Heart left ventricle (tissue), 16 donors: ENCODE measurements around the gene AKIP1. TPM values are rescaled to one million over a fixed set of nuclear protein-coding genes. Genes with fewer than 3 reads are reported as not detected.
"Not testable (repeated sequence)": the region's sequence is repeated elsewhere in the genome, so short reads cannot be mapped to it uniquely, and the experiment has no call there.

Experiments used
- ATAC-seq, 4 donors: fragments of 200-7000 bp; cut with Tn5 transposase; one replicate each; pipeline ENCODE4 v1.9.1; 2020 to 2022; ENCODE audit warnings: moderate library complexity in 4 of 4, mild to moderate bottlenecking in 3 of 4, moderate number of reproducible peaks in 1 of 4
- DNase-seq, 5 donors: peaks; one replicate each; pipeline ENCODE4 v3.0.0-alpha.2; 2020
- H3K27ac ChIP-seq, 12 donors: fragments of 200-600 bp; sonication (generic) in 4 of 12; one replicate each; pipeline versions ENCODE4 v1.5.0 to v1.8.0; 2016 to 2022; ENCODE audit warnings: mild to moderate bottlenecking in 2 of 12
- H3K27me3 ChIP-seq, 9 donors: fragments of 200-600 bp; sonication (generic) in 2 of 9; one replicate each; pipeline versions ENCODE4 v1.5.1 to v1.8.0; 2016 to 2022; ENCODE audit warnings: mild to moderate bottlenecking in 3 of 9
- H3K36me3 ChIP-seq, 9 donors: fragments of 200-600 bp; sonication (generic) in 2 of 9; one replicate each; pipeline versions ENCODE4 v1.5.0 to v1.8.0; 2018 to 2022; ENCODE audit warnings: mild to moderate bottlenecking in 2 of 9
- H3K4me1 ChIP-seq, 12 donors: fragments of 200-600 bp; sonication (generic) in 4 of 12; one replicate each; pipeline versions ENCODE4 v1.5.0 to v1.8.0; 2016 to 2022; ENCODE audit warnings: mild to moderate bottlenecking in 3 of 12
- H3K4me3 ChIP-seq, 12 donors: fragments of 200-600 bp; sonication (generic) in 4 of 12; one replicate each; pipeline versions ENCODE4 v1.5.0 to v1.8.0; 2017 to 2022; ENCODE audit warnings: mild to moderate bottlenecking in 9 of 12, moderate library complexity in 4 of 12
- H3K9me3 ChIP-seq, 12 donors: fragments of 200-600 bp; sonication (generic) in 4 of 12; one replicate each; pipeline versions ENCODE4 v1.5.0 to v1.8.0; 2016 to 2022; ENCODE audit warnings: mild to moderate bottlenecking in 1 of 12
- POLR2A ChIP-seq, 2 donors: fragments of 450-650 bp; IDR thresholded peaks; one replicate each; pipeline ENCODE4 v1.6.1; 2017; ENCODE audit warnings: antibody characterized with exemption in 2 of 2, mild to moderate bottlenecking in 2 of 2, moderate library complexity in 2 of 2
- WGBS, 4 donors: extraction: QIAGEN DNeasy Blood & Tissue Kit in 2 of 4; methylation state at CpG; one replicate each; pipeline versions ENCODE4 v1.1.5 to v1.1.7; 2013 to 2018; 5-methylcytosine and 5-hydroxymethylcytosine counted together
- intact Hi-C, 10 donors: fragments of 100-400 bp; cut with DNase I; formaldehyde crosslinking; loops; one replicate each; pipeline versions ENCODE4 v1.11.1 to v1.14.2; 2022
- polyA plus RNA-seq, 2 donors: library from polyadenylated mRNA; stranded (reverse); fragments of 200-250 nt; gene quantifications; one replicate each; pipeline ENCODE4 v1.2.3, GENCODE V29; 2013
- total RNA-seq, 9 donors: library from RNA; depleted of rRNA in 2 of 9; stranded (reverse); fragments of >200 nt in 2 of 9; fragmentation: NEBNext Ultra II Directional in 3 of 9; extraction: Animal tissue kit (Norgen Biotek cat#: 25700) in 3 of 9; gene quantifications; one replicate each; pipeline versions ENCODE4 v1.1.0 to v1.2.4, GENCODE V29; 2016 to 2023
- TF ChIP-seq, protein P1 (sequence below), 12 donors: fragments of 200-600 bp; sonication (generic) in 4 of 12; IDR thresholded peaks; one replicate each; pipeline versions ENCODE4 v1.5.0 to v1.8.0; 2018 to 2022; ENCODE audit warnings: antibody characterized with exemption in 12 of 12, mild to moderate bottlenecking in 5 of 12
- donor health status: ischemic (EF 13 %, LVEDD 7.1; RV severe dilation, severe dysfunction).
- donor health status: healthy with polysubstance abuse.
- donor health status: DM: no; HTN: yes; CAD: no.
- donor health status: DM: no; HTN: no; CAD: no.
- donor health status: ischemic (EF 25% LVEDD 6.9; RV normal size, moderate dysfunction).
- donor health status: ischemic (EF 25% LVEDD 5.7; RV mildly dilated, moderate dysfunction).
- donor health status: healthy.
- donor health status: DM: yes; HTN: yes; CAD: no.
- donor health status: ischemic (EF 35%, LVEDD 5.7; RV mildly dilated, moderate dysfunction).
- donor health status: nonischemic (EF 11% LVEDD 7.7; RV severe dilation, severe dysfunction).
- donor health status: DM: yes; HTN: yes; CAD: no.
- donor health status: PGD.
- donor health status: ischemic (EF 29% LVEDD 5.4; RV normal size, mild dysfunction).
- donor health status: nonischemic (EF 23%, LVEDD 6.1; RV moderate dilation, normal function).

The AKIP1 gene
- total and polyA plus RNA-seq, 11 donors: 17.7 to 39.9 (median 27.4) TPM

- no peaks in the 10 kb centered on the region for H3K36me3 ChIP-seq
- no peak for ATAC-seq
- H3K9me3 ChIP-seq: peaks cover 0 to 5% (median 0%) of the 10 kb centered on the region in 12 donors
- no peak overlapping the region for H3K4me3 ChIP-seq
- 47 to 55% (median 48%) methylated on average over 2 of the region's 2 CpGs for WGBS, 4 donors
- H3K4me1 ChIP-seq: peaks cover 0 to 3% (median 0%) of the 10 kb centered on the region in 12 donors
- H3K27ac ChIP-seq: no peak overlapping the region
- DNase-seq: no peak
- intact Hi-C loops: no loop called here
- no peaks in the 10 kb centered on the region for H3K27me3 ChIP-seq
- no peak for TF ChIP-seq POLR2A (IDR thresholded peaks at IDR 0.05)
- TF ChIP-seq, protein P1, sequence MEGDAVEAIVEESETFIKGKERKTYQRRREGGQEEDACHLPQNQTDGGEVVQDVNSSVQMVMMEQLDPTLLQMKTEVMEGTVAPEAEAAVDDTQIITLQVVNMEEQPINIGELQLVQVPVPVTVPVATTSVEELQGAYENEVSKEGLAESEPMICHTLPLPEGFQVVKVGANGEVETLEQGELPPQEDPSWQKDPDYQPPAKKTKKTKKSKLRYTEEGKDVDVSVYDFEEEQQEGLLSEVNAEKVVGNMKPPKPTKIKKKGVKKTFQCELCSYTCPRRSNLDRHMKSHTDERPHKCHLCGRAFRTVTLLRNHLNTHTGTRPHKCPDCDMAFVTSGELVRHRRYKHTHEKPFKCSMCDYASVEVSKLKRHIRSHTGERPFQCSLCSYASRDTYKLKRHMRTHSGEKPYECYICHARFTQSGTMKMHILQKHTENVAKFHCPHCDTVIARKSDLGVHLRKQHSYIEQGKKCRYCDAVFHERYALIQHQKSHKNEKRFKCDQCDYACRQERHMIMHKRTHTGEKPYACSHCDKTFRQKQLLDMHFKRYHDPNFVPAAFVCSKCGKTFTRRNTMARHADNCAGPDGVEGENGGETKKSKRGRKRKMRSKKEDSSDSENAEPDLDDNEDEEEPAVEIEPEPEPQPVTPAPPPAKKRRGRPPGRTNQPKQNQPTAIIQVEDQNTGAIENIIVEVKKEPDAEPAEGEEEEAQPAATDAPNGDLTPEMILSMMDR (IDR thresholded peaks at IDR 0.05): no peak
Observed at GRCh38 chr11:8886322-8886721, 24.7 kb upstream of the AKIP1 start.

GRCh38 chr11:8891185-8891584 lies 19.8 kb upstream of the AKIP1 start:
- ATAC-seq, intact Hi-C loops, H3K4me3 ChIP-seq, H3K4me1 ChIP-seq, H3K36me3 ChIP-seq, H3K27me3 ChIP-seq, H3K27ac ChIP-seq, H3K9me3 ChIP-seq, DNase-seq: not testable (repeated sequence)
- WGBS, 4 donors: 92 to 99% (median 92%) methylated on average over 2 of the region's 2 CpGs

DNA sequence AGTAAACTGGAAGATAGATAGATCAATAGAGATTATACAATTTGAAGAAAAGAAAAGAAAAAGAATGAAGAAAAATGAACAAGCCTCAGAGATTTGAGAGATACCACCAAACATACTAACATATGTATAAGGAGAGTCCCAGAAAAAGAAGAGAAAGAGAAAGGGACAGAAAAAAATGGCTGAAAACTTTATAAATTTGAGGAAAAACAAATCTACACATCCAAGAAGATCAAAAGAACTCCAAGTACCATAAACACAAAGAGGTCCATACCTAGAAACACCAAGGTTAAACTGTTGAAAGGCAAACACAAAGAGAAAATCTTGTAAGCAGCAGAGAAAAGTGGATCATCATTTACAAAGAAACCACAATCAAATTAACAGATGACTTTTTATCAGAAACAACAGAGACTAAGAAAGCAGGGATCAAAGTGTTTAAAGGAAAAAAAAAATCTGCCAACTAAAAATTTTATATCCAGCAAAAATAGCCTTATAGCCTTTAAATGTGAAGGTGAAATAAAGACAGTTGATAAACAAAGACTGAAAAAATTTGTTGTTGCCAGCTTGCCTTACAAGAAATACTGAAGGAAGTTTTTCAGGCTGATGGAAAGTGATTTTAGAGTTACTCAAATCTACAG lies 11.8 kb upstream of the AKIP1 start:
- TF ChIP-seq, protein P1 (IDR thresholded peaks at IDR 0.05): no peak
- no peak for TF ChIP-seq POLR2A (IDR thresholded peaks at IDR 0.05)
- Histone ChIP-seq H3K9me3 (peaks cover 0 to 29% (median 16%) of the 10 kb centered on the region in 12 donors), H3K36me3 (no peaks in the 10 kb centered on the region), H3K4me1 (no peaks in the 10 kb centered on the region), H3K4me3 (no peak overlapping the region), H3K27ac (no peak overlapping the region), H3K27me3 (no peaks in the 10 kb centered on the region)
- intact Hi-C loops: no loop called here
- DNase-seq (no peak), ATAC-seq (no peak)

GRCh38 chr11:8905528-8906165 lies 5.3 kb upstream of the AKIP1 start:
- Histone ChIP-seq H3K27ac (no peak overlapping the region), H3K27me3 (no peaks in the 10 kb centered on the region), H3K36me3 (no peaks in the 10 kb centered on the region), H3K9me3 (peaks cover 0 to 1% (median 0%) of the 10 kb centered on the region in 12 donors), H3K4me1 (peaks cover 0 to 25% (median 5%) of the 10 kb centered on the region in 12 donors), H3K4me3 (no peak overlapping the region)
- ATAC-seq (peak in 3 of 4 donors; percentile 41 to 65 (median 57)), DNase-seq (no peak)
- intact Hi-C loops: loop anchor here in 2 of 10 donors (5.0 to 10.0 kb wide), 2 partner anchors 33 to 221 kb away; partner anchors contain the start of genes RPL27A (in 1 of the 2) and TRIM66 (in 1 of the 2)
- TF ChIP-seq, protein P1 (IDR thresholded peaks at IDR 0.05): no peak
- no peak for TF ChIP-seq POLR2A (IDR thresholded peaks at IDR 0.05)
- WGBS, 4 donors: 68 to 84% (median 81%) methylated on average over 5 of the region's 5 CpGs
